Astrocyte of the cerebellum (primary cell): ENCODE results near the gene PAX5.

Experiments used
- DNase-seq: peaks from one replicate; pipeline ENCODE4 v3.0.0-alpha.2; 2011; ENCODE audit warnings: low read depth
- H3K4me3 ChIP-seq: 2 replicates; pipeline ENCODE4 v1.5.1; 2011; ENCODE audit warnings: mild to moderate bottlenecking, low read depth, low read length, moderate library complexity
- in situ Hi-C: cut with HindIII; loops from 2 replicates; pipeline ENCODE4 v1.10.0; 2017; ENCODE audit warnings: low sequenced_read_pairs
- TF ChIP-seq, protein P1 (sequence below): IDR thresholded peaks from 2 replicates; pipeline ENCODE4 v1.5.1; 2012; ENCODE audit warnings: low read length, low read depth, moderate library complexity, mild to moderate bottlenecking; ENCODE audit errors: missing control alignments

The PAX5 gene

DNA sequence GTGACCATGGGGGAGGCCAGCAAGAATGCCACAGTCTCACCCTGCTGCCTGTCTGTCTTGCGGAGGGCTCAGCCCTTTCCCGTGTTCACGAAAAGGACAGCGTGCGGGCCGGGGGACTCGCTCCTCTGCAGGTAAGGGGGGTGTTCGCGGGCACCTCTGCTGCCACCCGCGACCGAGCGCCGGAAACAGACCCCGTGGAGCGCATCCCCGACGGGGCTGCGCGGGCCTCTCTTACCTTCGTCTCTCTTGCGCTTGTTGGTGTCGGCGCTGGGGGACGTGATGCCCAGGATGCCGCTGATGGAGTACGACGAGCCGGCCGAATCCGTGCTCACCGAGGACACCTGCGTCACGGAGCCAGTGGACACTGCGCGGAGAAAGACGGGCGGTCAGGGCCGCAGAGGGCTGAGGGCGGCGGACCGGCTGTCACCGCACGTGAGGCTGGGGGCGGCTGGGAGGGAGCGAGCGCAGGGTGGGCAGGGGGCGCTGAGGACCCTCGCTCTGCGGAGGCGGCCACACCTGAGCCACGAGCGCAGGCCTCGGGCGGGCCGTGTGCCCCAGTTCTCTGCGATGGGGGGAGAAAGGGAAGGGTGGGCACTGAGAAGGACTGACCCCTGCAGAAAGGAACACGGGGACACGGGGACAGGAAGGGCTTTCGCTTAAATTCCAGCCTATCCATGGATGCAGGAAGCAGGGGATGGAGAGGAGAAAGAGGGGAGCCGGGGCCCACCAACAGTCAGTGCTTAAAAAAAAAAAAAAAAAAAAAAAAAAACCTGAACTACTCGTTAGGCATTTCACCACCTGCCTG, 31.5 kb downstream of the PAX5 start:
- H3K4me3 ChIP-seq = no peak overlapping the region
- in situ Hi-C loops = no loop called here
- TF ChIP-seq, protein P1, sequence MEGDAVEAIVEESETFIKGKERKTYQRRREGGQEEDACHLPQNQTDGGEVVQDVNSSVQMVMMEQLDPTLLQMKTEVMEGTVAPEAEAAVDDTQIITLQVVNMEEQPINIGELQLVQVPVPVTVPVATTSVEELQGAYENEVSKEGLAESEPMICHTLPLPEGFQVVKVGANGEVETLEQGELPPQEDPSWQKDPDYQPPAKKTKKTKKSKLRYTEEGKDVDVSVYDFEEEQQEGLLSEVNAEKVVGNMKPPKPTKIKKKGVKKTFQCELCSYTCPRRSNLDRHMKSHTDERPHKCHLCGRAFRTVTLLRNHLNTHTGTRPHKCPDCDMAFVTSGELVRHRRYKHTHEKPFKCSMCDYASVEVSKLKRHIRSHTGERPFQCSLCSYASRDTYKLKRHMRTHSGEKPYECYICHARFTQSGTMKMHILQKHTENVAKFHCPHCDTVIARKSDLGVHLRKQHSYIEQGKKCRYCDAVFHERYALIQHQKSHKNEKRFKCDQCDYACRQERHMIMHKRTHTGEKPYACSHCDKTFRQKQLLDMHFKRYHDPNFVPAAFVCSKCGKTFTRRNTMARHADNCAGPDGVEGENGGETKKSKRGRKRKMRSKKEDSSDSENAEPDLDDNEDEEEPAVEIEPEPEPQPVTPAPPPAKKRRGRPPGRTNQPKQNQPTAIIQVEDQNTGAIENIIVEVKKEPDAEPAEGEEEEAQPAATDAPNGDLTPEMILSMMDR = no peak

DNA sequence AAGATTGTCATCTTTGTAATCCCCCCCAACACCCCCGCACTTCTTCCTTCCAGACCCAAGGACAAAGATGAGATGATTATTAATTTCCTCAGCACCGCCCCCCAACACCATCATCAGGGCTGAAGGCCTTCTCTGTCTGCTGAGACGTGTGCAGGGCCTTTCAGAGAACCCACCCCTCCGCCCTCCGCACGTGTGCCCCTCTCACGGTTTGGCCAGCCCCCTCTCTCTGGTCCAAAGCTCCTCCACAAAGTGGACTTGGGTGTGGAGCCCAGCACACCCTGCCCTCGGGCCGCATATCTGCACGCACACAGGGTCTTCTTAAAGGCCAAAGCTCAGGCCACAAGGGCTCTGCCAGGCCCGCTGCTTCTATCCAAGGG, 32.0 kb downstream of the PAX5 start:
- H3K4me3 ChIP-seq = no peak overlapping the region
- no peak for DNase-seq
- in situ Hi-C loops = no loop called here

More for the DNA sequence above, 31.5 kb downstream of the PAX5 start:
- DNase-seq = no peak

DNA sequence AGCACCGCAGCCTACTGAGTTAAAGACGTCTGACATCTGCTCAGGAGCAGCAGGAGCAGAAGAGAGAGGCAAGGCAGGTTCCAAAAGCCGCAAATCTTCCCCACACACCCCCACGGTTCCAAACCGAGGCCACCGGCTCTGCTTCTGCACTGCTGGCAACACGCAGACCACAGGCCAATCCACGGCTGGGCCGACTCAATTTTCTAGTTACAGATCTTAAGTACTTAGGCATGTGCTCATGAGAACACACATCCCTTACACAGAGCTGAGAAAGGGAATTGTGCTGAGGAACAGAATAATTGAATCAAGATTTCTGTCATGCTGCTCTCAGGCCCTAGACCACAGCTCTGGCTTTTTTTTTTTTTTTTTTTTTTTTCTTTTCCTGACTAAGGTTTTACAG, 32.6 kb downstream of the PAX5 start:
- H3K4me3 ChIP-seq = no peak overlapping the region
- DNase-seq = no peak
- in situ Hi-C loops = no loop called here
- TF ChIP-seq, protein P1 = no peak

More for the DNA sequence above, 32.0 kb downstream of the PAX5 start:
- TF ChIP-seq, protein P1 = no peak

DNA sequence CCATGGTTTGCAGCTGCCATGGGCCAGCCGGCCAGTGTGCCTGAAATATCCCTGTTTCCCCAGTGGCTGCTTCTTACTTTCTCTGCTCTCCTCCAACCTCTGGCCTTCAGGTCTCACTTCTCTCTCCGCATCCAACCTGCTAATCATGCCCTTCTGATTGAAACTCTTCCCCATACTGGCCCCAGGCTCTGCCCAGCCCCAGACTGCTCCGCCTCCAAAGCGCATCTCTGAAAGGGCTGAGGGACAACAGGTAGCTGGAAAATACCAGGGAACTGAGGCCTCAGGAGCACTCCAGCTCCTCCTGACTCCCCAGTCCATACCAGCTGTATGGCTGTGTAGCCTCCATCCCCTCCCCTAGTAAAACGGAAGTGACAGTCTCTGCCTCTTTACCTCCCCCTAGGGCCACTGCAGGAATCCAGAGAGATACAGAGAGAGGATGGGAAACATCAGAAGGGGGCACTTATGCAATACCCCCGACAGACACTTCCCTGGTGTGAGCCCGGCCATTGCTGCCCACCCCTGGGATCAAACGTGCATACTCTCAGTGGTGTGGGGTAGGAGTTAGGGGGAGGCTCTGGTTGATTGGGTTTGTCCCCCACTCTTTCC, 34.2 kb downstream of the PAX5 start:
- in situ Hi-C loops = no loop called here

DNA sequence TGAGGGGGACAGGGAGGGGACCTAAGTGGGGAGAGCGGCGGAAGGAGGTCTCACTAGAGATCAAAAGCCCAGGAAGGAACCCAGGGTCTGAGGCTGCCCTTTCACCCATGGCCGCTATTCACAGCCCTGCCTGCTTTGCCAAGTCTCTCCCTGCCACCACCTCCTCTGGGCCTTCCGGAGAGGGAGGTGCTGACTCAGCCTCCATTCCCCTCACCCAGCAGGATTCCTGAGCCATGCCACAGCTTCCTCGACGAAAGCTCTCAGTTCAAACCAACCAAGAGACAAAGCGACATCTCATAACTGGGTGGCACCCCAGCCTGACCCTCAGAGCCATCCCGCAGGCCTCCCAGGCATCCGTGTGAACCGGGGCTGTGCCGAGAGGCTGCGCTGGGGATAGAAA, 36.7 kb downstream of the PAX5 start:
- no peak overlapping the region for H3K4me3 ChIP-seq
- DNase-seq = no peak
- in situ Hi-C loops = no loop called here
- TF ChIP-seq, protein P1 = no peak

More for the DNA sequence above, 34.2 kb downstream of the PAX5 start:
- TF ChIP-seq, protein P1 = no peak
- no peak for DNase-seq
- H3K4me3 ChIP-seq = no peak overlapping the region

DNA sequence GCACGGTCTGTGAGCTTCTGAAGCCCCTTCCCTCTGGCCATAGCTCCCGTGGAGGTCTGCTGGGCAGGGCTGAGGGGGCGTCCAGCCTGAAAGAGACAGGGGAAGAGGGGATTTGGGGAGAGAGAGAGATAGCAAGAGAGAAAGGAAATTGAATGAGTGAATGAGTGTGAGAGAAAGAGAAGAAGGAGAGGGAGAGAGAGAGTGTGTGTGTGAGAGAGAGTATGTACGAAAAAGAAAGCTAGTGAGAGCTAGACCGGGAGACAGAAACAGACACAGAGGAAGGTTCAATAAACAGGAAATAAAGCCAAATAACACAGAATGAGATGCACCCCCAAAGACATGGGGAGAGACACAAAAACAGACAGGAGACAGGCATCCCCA, 37.4 kb downstream of the PAX5 start:
- no peak overlapping the region for H3K4me3 ChIP-seq
- no peak for DNase-seq
- in situ Hi-C loops = no loop called here
- TF ChIP-seq, protein P1 = no peak
